ENCODE results near the gene KMT2B. TPM values are rescaled to one million over a fixed set of nuclear protein-coding genes. Genes with fewer than 3 reads are reported as not detected.

Gene KMT2B
- total and polyA plus RNA-seq, 4 donors = 8.2 to 42.2 (median 28.5) TPM

- no peak for DNase-seq (ENCODE audit: low read depth in 4 of 6, low spot score in 6 of 6)
- no peak overlapping the region for H3K27ac ChIP-seq (ENCODE audit: low read depth, low read length)
- no peaks in the 10 kb centered on the region for H3K27me3 ChIP-seq (ENCODE audit: control insufficient read depth, insufficient read depth, low read length)
- H3K36me3 ChIP-seq (ENCODE audit: control insufficient read depth, insufficient read depth, low read length) = no peaks in the 10 kb centered on the region
- no peaks in the 10 kb centered on the region for H3K4me1 ChIP-seq (ENCODE audit: control insufficient read depth, insufficient read depth, low read length)
- H3K4me3 ChIP-seq (ENCODE audit: low read depth, low read length) = no peak overlapping the region
- H3K9me3 ChIP-seq (ENCODE audit: control insufficient read depth, insufficient read depth, low read length) = no peaks in the 10 kb centered on the region
- WGBS (ENCODE audit: insufficient coverage) = 82% methylated on average over 9 of the region's 11 CpGs
Observed at GRCh38 chr19:35692010-35692409, 25.8 kb upstream of the KMT2B start.

- no peaks in the 10 kb centered on the region for H3K36me3 ChIP-seq (ENCODE audit: control insufficient read depth, insufficient read depth, low read length)
- H3K4me1 ChIP-seq (ENCODE audit: control insufficient read depth, insufficient read depth, low read length) = no peaks in the 10 kb centered on the region
- H3K27me3 ChIP-seq (ENCODE audit: control insufficient read depth, insufficient read depth, low read length) = no peaks in the 10 kb centered on the region
- no peak overlapping the region for H3K27ac ChIP-seq (ENCODE audit: low read depth, low read length)
- H3K4me3 ChIP-seq (ENCODE audit: low read depth, low read length) = no peak overlapping the region
- no peak for DNase-seq (ENCODE audit: low read depth in 4 of 6, low spot score in 6 of 6)
- no peaks in the 10 kb centered on the region for H3K9me3 ChIP-seq (ENCODE audit: control insufficient read depth, insufficient read depth, low read length)
- WGBS (ENCODE audit: insufficient coverage) = 11% methylated on average over 4 of the region's 8 CpGs
Observed at GRCh38 chr19:35693422-35693821, 24.4 kb upstream of the KMT2B start.

- no peak overlapping the region for H3K4me3 ChIP-seq (ENCODE audit: low read depth, low read length)
- no peaks in the 10 kb centered on the region for H3K36me3 ChIP-seq (ENCODE audit: control insufficient read depth, insufficient read depth, low read length)
- WGBS (ENCODE audit: insufficient coverage) = 21% methylated on average over 3 of the region's 8 CpGs
- DNase-seq (ENCODE audit: low read depth in 4 of 6, low spot score in 6 of 6) = peak in 5 of 6 donors; percentile 39 to 89 (median 56)
- no peaks in the 10 kb centered on the region for H3K27me3 ChIP-seq (ENCODE audit: control insufficient read depth, insufficient read depth, low read length)
- H3K9me3 ChIP-seq (ENCODE audit: control insufficient read depth, insufficient read depth, low read length) = no peaks in the 10 kb centered on the region
- H3K27ac ChIP-seq (ENCODE audit: low read depth, low read length) = no peak overlapping the region
- H3K4me1 ChIP-seq (ENCODE audit: control insufficient read depth, insufficient read depth, low read length) = no peaks in the 10 kb centered on the region
Observed at GRCh38 chr19:35693835-35694599, 23.8 kb upstream of the KMT2B start.

GRCh38 chr19:35695895-35696422, 21.8 kb upstream of the KMT2B start:
- no peaks in the 10 kb centered on the region for H3K36me3 ChIP-seq (ENCODE audit: control insufficient read depth, insufficient read depth, low read length)
- H3K4me3 ChIP-seq (ENCODE audit: low read depth, low read length) = no peak overlapping the region
- H3K27me3 ChIP-seq (ENCODE audit: control insufficient read depth, insufficient read depth, low read length) = no peaks in the 10 kb centered on the region
- no peaks in the 10 kb centered on the region for H3K4me1 ChIP-seq (ENCODE audit: control insufficient read depth, insufficient read depth, low read length)
- no peak overlapping the region for H3K27ac ChIP-seq (ENCODE audit: low read depth, low read length)
- H3K9me3 ChIP-seq (ENCODE audit: control insufficient read depth, insufficient read depth, low read length) = no peaks in the 10 kb centered on the region
- no peak for DNase-seq (ENCODE audit: low read depth in 4 of 6, low spot score in 6 of 6)
- WGBS (ENCODE audit: insufficient coverage) = 100% methylated on average over 1 of the region's 2 CpGs

GRCh38 chr19:35696835-35697234, 21.0 kb upstream of the KMT2B start:
- 86% methylated on average over 4 of the region's 4 CpGs for WGBS (ENCODE audit: insufficient coverage)

GRCh38 chr19:35702223-35703012, 15.4 kb upstream of the KMT2B start:
- WGBS (ENCODE audit: insufficient coverage) = under 1% methylated on average over 49 of the region's 50 CpGs
- DNase-seq (ENCODE audit: low read depth in 4 of 6, low spot score in 6 of 6) = peak; percentile 85 to 99 (median 96)
- Histone ChIP-seq H3K4me3 (ENCODE audit: low read depth, low read length) (peak overlapping the region; percentile 67), H3K4me1 (ENCODE audit: control insufficient read depth, insufficient read depth, low read length) (peaks cover 17% of the 10 kb centered on the region), H3K27me3 (ENCODE audit: control insufficient read depth, insufficient read depth, low read length) (peaks cover 2% of the 10 kb centered on the region), H3K36me3 (ENCODE audit: control insufficient read depth, insufficient read depth, low read length) (no peaks in the 10 kb centered on the region), H3K27ac (ENCODE audit: low read depth, low read length) (peak overlapping the region; percentile 58), H3K9me3 (ENCODE audit: control insufficient read depth, insufficient read depth, low read length) (no peaks in the 10 kb centered on the region)

More at GRCh38 chr19:35696835-35697234, 21.0 kb upstream of the KMT2B start:
- Histone ChIP-seq H3K36me3 (ENCODE audit: control insufficient read depth, insufficient read depth, low read length) (no peaks in the 10 kb centered on the region), H3K4me3 (ENCODE audit: low read depth, low read length) (no peak overlapping the region), H3K27me3 (ENCODE audit: control insufficient read depth, insufficient read depth, low read length) (no peaks in the 10 kb centered on the region), H3K9me3 (ENCODE audit: control insufficient read depth, insufficient read depth, low read length) (no peaks in the 10 kb centered on the region), H3K27ac (ENCODE audit: low read depth, low read length) (no peak overlapping the region), H3K4me1 (ENCODE audit: control insufficient read depth, insufficient read depth, low read length) (peaks cover 2% of the 10 kb centered on the region)
- no peak for DNase-seq (ENCODE audit: low read depth in 4 of 6, low spot score in 6 of 6)

GRCh38 chr19:35703343-35703742, 14.5 kb upstream of the KMT2B start:
- Histone ChIP-seq H3K27ac (ENCODE audit: low read depth, low read length) (no peak overlapping the region), H3K9me3 (ENCODE audit: control insufficient read depth, insufficient read depth, low read length) (no peaks in the 10 kb centered on the region), H3K27me3 (ENCODE audit: control insufficient read depth, insufficient read depth, low read length) (peaks cover 2% of the 10 kb centered on the region), H3K4me1 (ENCODE audit: control insufficient read depth, insufficient read depth, low read length) (peaks cover 17% of the 10 kb centered on the region), H3K36me3 (ENCODE audit: control insufficient read depth, insufficient read depth, low read length) (no peaks in the 10 kb centered on the region), H3K4me3 (ENCODE audit: low read depth, low read length) (no peak overlapping the region)
- no peak for DNase-seq (ENCODE audit: low read depth in 4 of 6, low spot score in 6 of 6)
- 57% methylated on average over 4 of the region's 9 CpGs for WGBS (ENCODE audit: insufficient coverage)

GRCh38 chr19:35704218-35704617, 13.6 kb upstream of the KMT2B start, which contains the start of gene ZBTB32:
TSS of gene ZBTB32 (plus strand) at chr19:35704558. CDS start at chr19:35714627, 10,069 bp downstream.
- Histone ChIP-seq H3K27ac (ENCODE audit: low read depth, low read length) (no peak within 1 kb of the TSS), H3K4me1 (ENCODE audit: control insufficient read depth, insufficient read depth, low read length) (peaks cover 17% of the 10 kb centered on the region), H3K36me3 (ENCODE audit: control insufficient read depth, insufficient read depth, low read length) (no peaks in the 10 kb centered on the region), H3K27me3 (ENCODE audit: control insufficient read depth, insufficient read depth, low read length) (peaks cover 2% of the 10 kb centered on the region), H3K4me3 (ENCODE audit: low read depth, low read length) (no peak within 1 kb of the TSS), H3K9me3 (ENCODE audit: control insufficient read depth, insufficient read depth, low read length) (no peaks in the 10 kb centered on the region)
- peak in 2 of 6 donors; percentile 32 to 37 for DNase-seq (ENCODE audit: low read depth in 4 of 6, low spot score in 6 of 6)
- WGBS (ENCODE audit: insufficient coverage) = 21% methylated on average over 21 of the region's 24 CpGs

GRCh38 chr19:35708391-35708790, 9.4 kb upstream of the KMT2B start:
- peaks cover 2% of the 10 kb centered on the region for H3K27me3 ChIP-seq (ENCODE audit: control insufficient read depth, insufficient read depth, low read length)
- no peak for DNase-seq (ENCODE audit: low read depth in 4 of 6, low spot score in 6 of 6)
- H3K36me3 ChIP-seq (ENCODE audit: control insufficient read depth, insufficient read depth, low read length) = no peaks in the 10 kb centered on the region
- no peak overlapping the region for H3K27ac ChIP-seq (ENCODE audit: low read depth, low read length)
- whole genome bisulfite sequencing (ENCODE audit: insufficient coverage) = 75% methylated on average over 1 of the region's 1 CpG
- H3K4me3 ChIP-seq (ENCODE audit: low read depth, low read length) = no peak overlapping the region
- H3K9me3 ChIP-seq (ENCODE audit: control insufficient read depth, insufficient read depth, low read length) = no peaks in the 10 kb centered on the region
- H3K4me1 ChIP-seq (ENCODE audit: control insufficient read depth, insufficient read depth, low read length) = no peaks in the 10 kb centered on the region

Measured in spinal cord (tissue), 10 donors.